ENCODE results near the gene THAP3. TPM values are rescaled to one million over a fixed set of nuclear protein-coding genes. Genes with fewer than 3 reads are reported as not detected.
A peak's percentile ranks its signal among the peaks of the same experiment; 100 is the strongest.

Gene THAP3
- total and polyA plus RNA-seq, 9 of the 15 experiments (the other 6 are each of a cell fraction or from before 2014, with no cell fraction given), result 1.9 to 31.2 (median 18.2) TPM

- TF ChIP-seq CREB1 (IDR thresholded peaks at IDR 0.05), result peak; percentile 52
- peak; percentile 66; the same call in 1 of the 2 replicates for TF ChIP-seq CREB1 (CRISPR knock-in tag; IDR thresholded peaks at IDR 0.05)
- TF ChIP-seq RBM25 (IDR thresholded peaks at IDR 0.05; ENCODE audit: low read depth, low read length, severe bottlenecking), result peak; percentile 100
- peak; percentile 93 for TF ChIP-seq JUN (IDR thresholded peaks at IDR 0.05; ENCODE audit: borderline replicate concordance, low read depth, low read length)
- 0 out of 2 replicates have a peak, but pooled peaks have one; percentile 47 for TF ChIP-seq JUN (CRISPR knock-in tag; IDR thresholded peaks at IDR 0.05; ENCODE audit: borderline replicate concordance)
- TF ChIP-seq CHD4 (IDR thresholded peaks at IDR 0.05; ENCODE audit: insufficient read depth, insufficient replicate concordance, low read depth, low read length, poor library complexity, severe bottlenecking), result no peak
- peak; percentile 95 for TF ChIP-seq FOSL1 (tag; conservative IDR thresholded peaks at IDR 0.05)
- TF ChIP-seq SIN3A (IDR thresholded peaks at IDR 0.05; ENCODE audit: borderline replicate concordance in 2 of 2, control insufficient read depth in 1 of 2, low read depth in 2 of 2, low read length in 2 of 2), result peak in 1 of 2 experiments; percentile 45; a peak in 2 of 4 replicates
- no peak for TF ChIP-seq TCF7L2 (IDR thresholded peaks at IDR 0.05; ENCODE audit: low read depth, low read length)
- no peak for TF ChIP-seq BACH1 (tag; IDR thresholded peaks at IDR 0.05)
- TF ChIP-seq NR2F6 (CRISPR knock-in tag; IDR thresholded peaks at IDR 0.05), result no peak
- peak; percentile 66 to 68; a peak in 3 of 4 replicates for TF ChIP-seq NRF1 (conservative IDR thresholded peaks at IDR 0.05 in 1 of 2, IDR thresholded peaks at IDR 0.05 in 1 of 2)
- no peak for TF ChIP-seq ZNF695 (CRISPR knock-in tag; IDR thresholded peaks at IDR 0.05)
- TF ChIP-seq ZBTB33 (CRISPR knock-in tag; IDR thresholded peaks at IDR 0.05), result 0 out of 2 replicates have a peak, but pooled peaks have one; percentile 10
- TF ChIP-seq SPI1 (IDR thresholded peaks at IDR 0.05; ENCODE audit: borderline replicate concordance, low read depth, low read length), result 0 out of 2 replicates have a peak, but pooled peaks have one; percentile 1
- TF ChIP-seq MYC (IDR thresholded peaks at IDR 0.05; ENCODE audit: low read depth, low read length), result no peak
- TF ChIP-seq MYC (CRISPR knock-in tag; IDR thresholded peaks at IDR 0.05; ENCODE audit: borderline replicate concordance, low read depth), result no peak
- TF ChIP-seq POLR2A (conservative IDR thresholded peaks at IDR 0.05), result peak; percentile 82; the same call in 1 of the 2 replicates
- TF ChIP-seq STAG1 (CRISPR knock-in tag; IDR thresholded peaks at IDR 0.05; ENCODE audit: borderline replicate concordance), result no peak
- TF ChIP-seq ZNF644 (tag; IDR thresholded peaks at IDR 0.05; ENCODE audit: low read depth), result 0 out of 2 replicates have a peak, but pooled peaks have one; percentile 10
- TF ChIP-seq CHD1 (IDR thresholded peaks at IDR 0.05; ENCODE audit: low read length), result no peak
- TF ChIP-seq ZC3H11A (IDR thresholded peaks at IDR 0.05; ENCODE audit: low read depth, low read length), result no peak
- no peak for TF ChIP-seq SMC3 (conservative IDR thresholded peaks at IDR 0.05; ENCODE audit: insufficient read depth, low read depth, low read length)
- peak; percentile 94 for TF ChIP-seq SMAD4 (CRISPR knock-in tag; conservative IDR thresholded peaks at IDR 0.05)
- TF ChIP-seq JUND (IDR thresholded peaks at IDR 0.05; ENCODE audit: borderline replicate concordance, low read depth, low read length), result peak; percentile 96
- TF ChIP-seq JUND (tag; IDR thresholded peaks at IDR 0.05; ENCODE audit: borderline replicate concordance, low read depth, low read length), result peak; percentile 84; the same call in 1 of the 3 replicates
Observed at GRCh38 chr1:6602669-6603237, 21.9 kb upstream of the THAP3 start, which contains the start of gene KLHL21 (continued).

Measured in K562 (cell line).